Fibroblast of the aortic adventitia (primary cell): ENCODE measurements around the gene ADH7. TPM values are rescaled to one million over a fixed set of nuclear protein-coding genes. Genes with fewer than 3 reads are reported as not detected.

ENCODE experiments used
- DNase-seq: peaks from one replicate; pipeline ENCODE4 v3.0.0-alpha.2; 2010; ENCODE audit warnings: low read depth
- H3K4me3 ChIP-seq: 2 replicates; pipeline ENCODE4 v1.5.1; 2011; ENCODE audit warnings: low read depth, mild to moderate bottlenecking, control low read depth, low read length, moderate library complexity
- total RNA-seq: library from RNA; depleted of rRNA; stranded (reverse); fragments of >200 nt; gene quantifications from 2 replicates; pipeline ENCODE4 v1.2.3, GENCODE V29; 2012; ENCODE audit warnings: low replicate concordance
- TF ChIP-seq, protein P1 (sequence below): IDR thresholded peaks from 2 replicates; pipeline ENCODE4 v1.5.1; 2011; ENCODE audit warnings: mild to moderate bottlenecking, low read length, control low read depth, inconsistent platforms; ENCODE audit not compliant: insufficient read depth

ADH7 gene
- total RNA-seq, 1 donor: 0.09 TPM

GRCh38 chr4:99457270-99457669 lies 22.1 kb upstream of the ADH7 start:
- peak; percentile 19 for DNase-seq
- TF ChIP-seq, protein P1, sequence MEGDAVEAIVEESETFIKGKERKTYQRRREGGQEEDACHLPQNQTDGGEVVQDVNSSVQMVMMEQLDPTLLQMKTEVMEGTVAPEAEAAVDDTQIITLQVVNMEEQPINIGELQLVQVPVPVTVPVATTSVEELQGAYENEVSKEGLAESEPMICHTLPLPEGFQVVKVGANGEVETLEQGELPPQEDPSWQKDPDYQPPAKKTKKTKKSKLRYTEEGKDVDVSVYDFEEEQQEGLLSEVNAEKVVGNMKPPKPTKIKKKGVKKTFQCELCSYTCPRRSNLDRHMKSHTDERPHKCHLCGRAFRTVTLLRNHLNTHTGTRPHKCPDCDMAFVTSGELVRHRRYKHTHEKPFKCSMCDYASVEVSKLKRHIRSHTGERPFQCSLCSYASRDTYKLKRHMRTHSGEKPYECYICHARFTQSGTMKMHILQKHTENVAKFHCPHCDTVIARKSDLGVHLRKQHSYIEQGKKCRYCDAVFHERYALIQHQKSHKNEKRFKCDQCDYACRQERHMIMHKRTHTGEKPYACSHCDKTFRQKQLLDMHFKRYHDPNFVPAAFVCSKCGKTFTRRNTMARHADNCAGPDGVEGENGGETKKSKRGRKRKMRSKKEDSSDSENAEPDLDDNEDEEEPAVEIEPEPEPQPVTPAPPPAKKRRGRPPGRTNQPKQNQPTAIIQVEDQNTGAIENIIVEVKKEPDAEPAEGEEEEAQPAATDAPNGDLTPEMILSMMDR: no peak
- no peak overlapping the region for H3K4me3 ChIP-seq

- TF ChIP-seq, protein P1: no peak
- DNase-seq: no peak
Measured at GRCh38 chr4:99447513-99447912, 12.4 kb upstream of the ADH7 start.

GRCh38 chr4:99447079-99447478 lies 11.9 kb upstream of the ADH7 start:
- H3K4me3 ChIP-seq: no peak overlapping the region
- peak; percentile 85 for DNase-seq

More at GRCh38 chr4:99447513-99447912, 12.4 kb upstream of the ADH7 start:
- H3K4me3 ChIP-seq: no peak overlapping the region

GRCh38 chr4:99438405-99438780 lies 3.3 kb upstream of the ADH7 start:
- DNase-seq: no peak
- H3K4me3 ChIP-seq: no peak overlapping the region
- TF ChIP-seq, protein P1: no peak

More at GRCh38 chr4:99447079-99447478, 11.9 kb upstream of the ADH7 start:
- TF ChIP-seq, protein P1: no peak

DNA sequence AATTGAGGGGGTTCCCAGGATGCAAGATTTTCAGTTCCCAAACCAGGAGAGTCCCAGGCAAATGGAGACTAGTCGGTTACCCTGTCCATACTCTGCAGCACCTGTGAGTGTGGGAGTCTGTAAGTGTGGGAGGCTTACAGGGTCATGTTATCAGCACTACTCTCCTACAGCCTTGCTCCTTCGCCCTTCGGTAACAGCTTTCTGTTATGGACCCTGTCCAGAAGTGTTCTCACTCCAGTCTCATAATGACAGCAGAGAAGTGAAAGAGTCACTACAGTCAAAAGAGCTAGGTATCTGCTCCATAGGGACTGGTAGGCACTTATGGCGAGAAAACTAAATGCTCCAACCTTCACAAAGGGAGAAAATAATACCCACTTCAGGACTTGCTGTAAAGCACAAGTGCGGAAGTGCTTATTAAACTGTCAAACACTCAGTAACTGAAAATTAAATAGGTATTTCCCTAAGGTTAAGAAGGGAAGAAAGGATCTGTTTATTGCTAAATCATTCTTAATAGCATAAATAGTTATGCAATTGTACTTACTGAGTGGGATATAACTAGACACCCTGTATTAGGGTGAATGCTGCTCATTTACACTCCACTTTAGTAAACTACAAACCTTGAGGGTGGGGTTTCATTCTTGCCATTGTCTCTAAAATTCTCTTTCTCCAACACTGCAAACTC lies 2.7 kb upstream of the ADH7 start:
- no peak for DNase-seq
- no peak overlapping the region for H3K4me3 ChIP-seq
- TF ChIP-seq, protein P1: no peak

DNA sequence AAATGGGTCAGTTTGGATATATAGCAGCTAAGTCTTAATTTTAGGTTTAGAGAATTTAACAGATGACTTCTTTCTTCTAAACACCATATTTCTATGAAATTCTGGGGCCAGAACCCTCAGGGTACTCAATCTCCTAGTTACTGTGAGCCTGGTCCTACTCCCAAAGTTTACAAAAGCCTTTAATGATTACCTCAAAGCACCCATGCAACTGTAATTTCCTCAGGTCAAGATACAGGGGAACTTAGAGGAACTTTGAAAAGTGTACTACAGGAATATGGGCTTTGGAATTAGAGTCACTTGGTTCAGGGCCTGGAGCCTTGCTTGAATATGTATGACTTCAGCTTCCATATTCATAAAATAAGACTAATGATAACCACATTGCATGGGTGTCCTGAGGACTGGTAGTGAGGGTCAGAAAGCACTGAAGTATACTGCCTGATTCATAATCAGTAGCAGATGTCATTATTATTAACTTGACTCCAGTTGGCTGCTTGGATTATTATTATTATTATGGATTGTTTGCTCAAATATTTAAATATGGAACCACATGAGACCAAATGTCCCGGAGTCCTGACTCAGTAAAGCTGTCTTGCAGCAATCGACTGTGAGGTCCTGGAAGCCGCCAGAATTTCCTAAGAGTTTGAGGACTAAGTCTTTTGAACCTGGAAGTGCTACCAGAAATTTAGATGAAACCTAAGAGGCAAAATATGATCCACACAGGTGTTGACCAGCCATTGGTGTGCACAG lies 2.0 kb upstream of the ADH7 start:
- no peak for DNase-seq
- TF ChIP-seq, protein P1: no peak
- no peak overlapping the region for H3K4me3 ChIP-seq
